GM20431 (cell line): ENCODE data around the gene MYOD1.

Experiments used
- in situ Hi-C: fragments of 300-500 bp; cut with MseI, MboI; formaldehyde crosslinking; loops from one replicate; pipeline ENCODE4 v1.15.0; 2020; ENCODE audit warnings: low sequenced_read_pairs; ENCODE audit not compliant: unreplicated experiment

The MYOD1 gene

DNA sequence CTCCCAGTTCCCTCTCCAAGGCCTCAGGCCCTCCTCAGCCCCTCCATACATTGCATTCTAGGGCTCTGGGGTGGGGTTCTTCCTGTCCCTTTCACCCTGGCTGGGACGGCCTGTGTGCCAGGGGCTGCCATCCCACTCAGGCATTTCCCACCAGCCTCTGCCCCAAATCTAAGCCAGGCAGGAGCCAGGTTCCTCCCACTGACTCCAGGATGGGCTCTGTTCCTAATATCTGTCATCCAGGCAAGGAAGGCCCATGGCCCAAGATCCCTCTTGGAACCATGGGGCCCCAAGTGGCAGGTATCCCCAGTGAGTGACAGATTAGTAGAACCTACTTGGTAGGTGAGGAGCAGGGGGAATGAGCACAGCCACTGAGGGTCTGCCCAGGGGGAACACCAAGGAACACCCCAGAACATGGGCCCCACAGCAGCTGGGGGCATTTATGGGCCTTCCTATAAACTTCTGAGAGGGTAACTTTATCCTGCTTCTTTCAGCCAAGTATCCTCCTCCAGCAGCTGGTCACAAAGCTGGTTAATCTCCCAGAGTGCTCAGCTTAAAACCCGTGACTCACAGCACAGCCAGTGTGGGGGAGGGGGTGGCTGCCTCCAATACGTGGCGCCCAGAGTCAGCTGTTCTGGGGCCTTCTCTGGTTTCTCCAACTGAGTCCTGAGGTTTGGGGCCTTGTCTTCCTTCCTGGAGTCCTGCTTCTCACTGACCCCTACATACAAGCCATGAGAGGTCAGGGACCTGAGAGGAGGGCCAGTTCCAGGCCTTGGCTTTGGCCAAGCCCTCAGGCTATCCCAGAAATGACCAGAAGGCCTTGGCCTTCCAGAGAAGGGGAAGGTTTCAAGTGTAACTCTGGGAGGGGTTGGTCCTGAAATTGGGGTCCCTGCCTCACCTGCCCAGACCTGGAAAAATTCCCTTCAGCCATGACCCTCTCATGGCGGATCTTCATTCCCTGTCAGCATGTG, 19.9 kb upstream of the MYOD1 start:
- in situ Hi-C loops = no loop called here

DNA sequence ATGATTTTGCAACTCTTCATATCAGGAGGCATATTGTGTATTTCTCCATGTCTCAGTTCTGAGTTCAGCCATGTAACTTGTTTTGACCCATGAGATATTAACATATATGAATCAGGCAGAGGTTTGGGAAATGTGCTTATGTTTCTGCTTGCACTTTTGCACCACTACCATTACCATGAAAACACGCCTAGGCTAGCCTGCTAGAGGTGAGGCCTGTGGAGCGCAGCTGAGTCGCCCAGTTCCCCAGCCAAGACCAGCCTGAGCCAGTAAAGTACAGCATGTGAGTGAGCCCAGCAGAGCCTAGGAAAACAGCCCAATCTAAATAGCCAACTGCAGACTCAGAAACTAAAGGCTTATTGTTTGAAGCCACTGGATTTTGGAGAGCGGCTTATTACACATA, 18.4 kb upstream of the MYOD1 start:
- in situ Hi-C loops = no loop called here

DNA sequence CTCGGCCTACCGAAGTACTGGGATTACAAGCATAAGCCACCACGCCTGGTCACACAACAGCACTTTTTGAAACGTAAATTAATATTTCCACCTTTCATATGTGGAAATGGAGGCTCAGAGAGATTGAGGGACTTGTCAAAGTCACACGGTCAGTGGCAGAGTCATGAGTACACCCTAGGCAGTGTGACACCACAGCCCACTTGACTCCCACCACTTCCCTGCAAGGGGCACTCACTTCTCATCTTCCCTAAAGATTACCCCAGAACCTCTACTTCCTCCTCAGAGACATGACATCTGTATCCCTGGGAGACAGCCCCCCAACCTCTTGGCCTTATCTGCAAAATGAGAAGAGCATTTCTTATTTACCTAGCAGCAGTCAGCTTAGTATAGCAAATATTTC, 16.5 kb upstream of the MYOD1 start:
- in situ Hi-C loops = no loop called here

DNA sequence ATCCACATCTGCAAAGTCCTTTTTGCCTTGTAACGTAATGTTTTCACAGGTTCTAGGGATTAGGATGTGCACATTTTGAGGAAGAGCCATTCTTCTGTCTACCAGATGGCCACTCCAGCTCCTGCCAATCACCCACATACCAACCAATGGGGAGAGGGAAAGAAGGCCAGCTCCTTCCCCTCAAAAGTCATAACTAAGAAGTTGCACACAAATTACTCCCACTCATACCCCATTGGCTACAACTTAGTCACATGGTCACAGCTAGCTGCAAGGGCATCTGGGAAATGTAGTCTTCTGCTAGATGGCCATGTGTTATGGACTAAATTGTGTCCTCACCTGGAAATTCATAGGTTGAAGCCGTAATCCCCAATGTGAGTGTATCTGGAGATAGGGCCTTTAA, 15.4 kb upstream of the MYOD1 start:
- in situ Hi-C loops = no loop called here

DNA sequence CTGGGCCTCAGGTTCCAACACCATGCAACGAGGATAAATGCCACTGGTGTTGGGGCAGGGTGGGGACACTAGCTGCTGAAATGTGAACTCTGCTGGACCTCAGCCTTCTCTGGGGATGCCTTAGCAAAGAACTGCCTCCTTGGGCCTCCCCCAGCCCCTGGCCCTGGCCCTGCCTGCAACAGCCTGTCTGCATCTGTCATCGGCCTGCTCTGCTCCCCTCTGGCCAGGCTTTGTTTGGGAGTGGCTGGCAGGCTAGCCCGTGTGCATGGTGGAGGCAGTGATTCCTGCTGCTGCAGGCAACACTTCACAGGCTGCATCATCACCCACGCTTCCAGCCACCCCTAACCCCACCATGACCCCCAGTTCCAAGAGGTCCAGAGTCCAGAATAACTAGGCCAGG, 11.5 kb upstream of the MYOD1 start:
- in situ Hi-C loops = no loop called here

DNA sequence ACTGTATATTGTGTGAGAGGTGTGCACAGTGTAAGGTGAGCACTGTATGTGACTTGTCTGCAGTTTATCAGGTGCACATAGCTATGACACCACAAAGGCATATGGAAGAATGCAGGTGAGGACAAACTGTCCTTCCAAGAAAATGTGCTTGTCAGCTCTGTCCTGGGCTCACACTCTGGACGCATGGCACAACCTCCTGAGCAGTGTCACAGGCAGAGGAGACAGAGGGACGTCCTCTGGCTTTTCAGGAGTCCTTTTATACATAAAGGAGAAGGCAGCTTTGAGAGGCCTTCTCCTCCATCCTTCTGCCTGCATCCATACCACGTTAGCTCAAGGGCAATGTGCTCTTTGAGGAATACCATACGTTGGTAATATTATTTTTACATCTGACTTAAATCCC, 7.5 kb upstream of the MYOD1 start:
- in situ Hi-C loops = no loop called here

DNA sequence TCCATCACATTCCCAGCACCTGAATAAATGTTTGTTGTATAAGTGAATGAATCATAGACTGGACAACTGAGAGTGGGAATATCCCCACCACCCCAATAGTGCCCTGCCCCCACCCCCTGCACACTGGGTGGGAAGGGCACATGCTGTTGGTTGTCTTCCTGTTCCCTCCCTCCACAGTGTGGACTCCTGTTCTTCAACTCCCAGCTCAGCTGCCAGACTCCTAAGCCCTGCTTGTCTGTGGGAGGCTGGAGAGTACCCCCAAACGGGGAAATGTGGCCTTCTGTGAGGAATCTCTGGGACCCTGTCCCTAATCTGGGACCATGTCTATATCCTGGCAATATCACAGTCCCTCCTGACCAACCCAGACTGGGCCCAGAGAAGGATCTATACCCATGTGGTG, 5.5 kb upstream of the MYOD1 start:
- in situ Hi-C loops = no loop called here

DNA sequence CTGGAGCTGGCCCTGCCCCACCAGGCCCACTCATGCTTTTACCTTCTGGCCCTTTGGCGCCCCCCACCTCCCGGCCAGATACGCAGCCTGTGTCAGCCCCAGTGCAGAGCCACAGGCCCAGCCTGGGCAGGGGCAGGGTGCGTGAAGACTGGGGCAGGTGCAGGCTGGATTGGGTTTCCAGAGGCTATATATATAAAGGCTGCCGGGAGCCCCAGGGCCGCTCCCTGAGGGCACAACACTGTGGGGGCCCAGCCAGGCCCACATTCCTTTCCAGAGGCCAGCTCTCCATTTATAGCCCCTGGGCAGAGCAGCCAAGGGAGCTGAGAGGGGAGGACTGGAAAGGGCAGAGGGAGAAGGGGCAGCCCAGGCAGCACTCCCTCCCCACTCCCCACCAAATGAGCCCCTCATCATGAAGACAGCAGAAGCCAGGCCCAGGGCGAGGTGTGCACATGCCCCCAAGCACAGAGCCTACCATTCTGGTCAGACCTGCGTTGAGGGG, 5.0 kb upstream of the MYOD1 start:
- in situ Hi-C loops = no loop called here

DNA sequence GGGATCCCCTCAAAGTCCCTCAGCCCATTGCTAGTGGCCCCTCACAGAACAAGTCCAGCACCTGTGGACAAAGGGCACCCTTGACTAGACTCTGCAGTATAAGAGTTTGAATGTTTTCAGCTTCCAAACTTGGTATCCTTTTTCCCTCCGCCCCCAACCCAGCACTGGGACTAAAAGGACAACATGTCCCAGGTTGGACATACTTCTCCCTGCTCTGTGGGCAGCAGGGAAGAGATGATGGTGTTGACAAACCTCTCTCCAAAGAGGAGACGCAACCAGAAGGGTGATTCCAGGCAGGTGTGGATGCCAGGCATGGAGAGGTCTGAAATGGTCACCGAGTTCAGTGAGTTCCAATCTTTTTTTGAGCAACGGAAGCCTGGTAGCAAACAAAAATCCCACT, 4.5 kb upstream of the MYOD1 start:
- in situ Hi-C loops = no loop called here

DNA sequence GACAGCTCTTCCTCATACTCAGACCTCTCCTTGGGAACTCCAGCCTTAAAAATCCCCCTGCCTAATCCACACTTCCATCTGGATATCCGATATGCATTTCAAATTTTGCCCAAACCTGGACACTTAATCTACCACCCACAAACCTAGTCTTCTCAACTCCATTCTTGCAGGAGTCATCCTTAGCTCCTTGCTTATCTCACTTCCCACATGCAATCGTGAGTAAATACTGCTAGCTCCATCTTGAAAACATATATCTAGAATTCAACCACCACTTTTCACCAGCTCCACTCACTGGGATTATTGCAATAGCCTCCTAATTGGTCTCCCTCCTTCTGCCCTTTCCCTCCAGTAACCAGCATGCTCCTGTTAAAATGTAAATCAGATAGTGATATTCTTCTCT, 2.6 kb upstream of the MYOD1 start:
- in situ Hi-C loops = no loop called here

DNA sequence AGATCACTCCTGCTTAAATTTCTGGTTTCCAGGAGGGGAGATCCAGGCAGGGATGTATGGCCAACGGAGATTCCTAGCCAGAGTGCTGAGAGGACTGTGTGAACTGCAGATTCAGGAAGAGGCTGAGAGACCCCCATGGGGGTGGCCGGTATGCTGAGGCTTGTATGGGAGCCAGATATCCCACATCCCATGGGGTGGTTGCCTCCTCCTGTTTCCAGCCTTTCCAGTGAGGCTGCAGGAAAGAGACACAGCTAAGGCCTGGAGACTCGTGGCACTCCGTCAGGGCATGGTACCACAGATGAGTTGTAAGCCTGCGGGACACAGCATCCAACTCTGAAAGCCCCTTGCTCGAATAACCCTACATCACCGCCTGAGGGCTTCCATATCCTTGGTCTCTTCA, 1.4 kb upstream of the MYOD1 start:
- in situ Hi-C loops = no loop called here

DNA sequence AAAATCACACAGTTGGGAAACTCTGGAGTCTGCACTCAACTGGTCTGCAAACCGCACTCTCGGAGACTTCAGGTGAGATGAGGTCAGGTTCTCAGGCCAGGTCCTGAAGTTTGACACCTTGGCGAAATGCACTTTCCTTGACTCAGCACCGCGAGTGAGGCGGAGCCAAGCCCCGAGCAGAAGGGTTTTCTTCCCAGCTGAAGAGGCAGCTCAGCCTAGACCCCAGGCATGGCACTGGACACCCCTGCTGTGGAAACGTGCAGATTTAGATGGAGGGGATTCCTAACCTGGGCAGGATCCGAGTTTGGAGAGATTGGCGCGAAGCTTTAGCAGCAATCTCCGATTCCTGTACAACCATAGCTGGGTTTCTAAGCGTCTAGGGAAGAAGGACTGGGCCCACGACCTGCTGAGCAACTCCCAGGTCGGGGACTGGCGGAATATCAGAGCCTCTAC, 835 bp upstream of the MYOD1 start:
- in situ Hi-C loops = no loop called here

DNA sequence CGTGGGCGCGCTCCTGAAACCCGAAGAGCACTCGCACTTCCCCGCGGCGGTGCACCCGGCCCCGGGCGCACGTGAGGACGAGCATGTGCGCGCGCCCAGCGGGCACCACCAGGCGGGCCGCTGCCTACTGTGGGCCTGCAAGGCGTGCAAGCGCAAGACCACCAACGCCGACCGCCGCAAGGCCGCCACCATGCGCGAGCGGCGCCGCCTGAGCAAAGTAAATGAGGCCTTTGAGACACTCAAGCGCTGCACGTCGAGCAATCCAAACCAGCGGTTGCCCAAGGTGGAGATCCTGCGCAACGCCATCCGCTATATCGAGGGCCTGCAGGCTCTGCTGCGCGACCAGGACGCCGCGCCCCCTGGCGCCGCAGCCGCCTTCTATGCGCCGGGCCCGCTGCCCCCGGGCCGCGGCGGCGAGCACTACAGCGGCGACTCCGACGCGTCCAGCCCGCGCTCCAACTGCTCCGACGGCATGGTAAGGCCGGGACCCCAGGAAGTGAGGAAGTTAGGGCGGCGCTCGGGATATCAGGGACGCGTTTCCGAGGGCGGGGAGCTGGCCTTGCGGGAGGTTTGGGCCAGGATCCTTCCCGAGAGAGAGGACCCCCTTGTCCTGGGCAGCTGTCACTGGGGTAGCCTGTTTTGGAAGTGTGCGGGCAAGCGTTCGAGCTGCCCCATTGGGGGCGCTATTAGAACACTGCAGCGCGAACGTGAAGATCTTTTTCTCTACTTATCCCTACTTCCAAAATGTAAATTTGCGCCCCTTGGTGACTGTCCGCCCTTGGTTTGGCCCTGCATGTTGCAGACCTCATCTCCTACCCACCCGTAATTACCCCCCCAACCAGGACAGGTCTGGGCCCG, 796 bp downstream of the MYOD1 start:
- in situ Hi-C loops = no loop called here

DNA sequence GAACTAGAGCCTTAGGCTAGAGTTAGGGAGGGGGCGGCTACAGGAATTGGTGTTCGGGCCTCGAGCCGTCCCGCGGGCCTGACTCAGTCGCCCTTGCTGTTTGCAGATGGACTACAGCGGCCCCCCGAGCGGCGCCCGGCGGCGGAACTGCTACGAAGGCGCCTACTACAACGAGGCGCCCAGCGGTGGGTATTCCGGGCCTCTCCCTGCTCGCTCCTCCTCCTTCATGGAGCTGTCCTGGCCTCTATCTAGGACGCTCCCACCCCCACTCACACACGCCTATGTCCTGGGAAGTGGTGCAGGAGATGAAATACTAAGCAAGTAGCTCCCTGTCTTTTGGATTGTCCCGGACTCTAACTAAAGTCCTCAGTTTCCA, 1.4 kb downstream of the MYOD1 start:
- in situ Hi-C loops = no loop called here

DNA sequence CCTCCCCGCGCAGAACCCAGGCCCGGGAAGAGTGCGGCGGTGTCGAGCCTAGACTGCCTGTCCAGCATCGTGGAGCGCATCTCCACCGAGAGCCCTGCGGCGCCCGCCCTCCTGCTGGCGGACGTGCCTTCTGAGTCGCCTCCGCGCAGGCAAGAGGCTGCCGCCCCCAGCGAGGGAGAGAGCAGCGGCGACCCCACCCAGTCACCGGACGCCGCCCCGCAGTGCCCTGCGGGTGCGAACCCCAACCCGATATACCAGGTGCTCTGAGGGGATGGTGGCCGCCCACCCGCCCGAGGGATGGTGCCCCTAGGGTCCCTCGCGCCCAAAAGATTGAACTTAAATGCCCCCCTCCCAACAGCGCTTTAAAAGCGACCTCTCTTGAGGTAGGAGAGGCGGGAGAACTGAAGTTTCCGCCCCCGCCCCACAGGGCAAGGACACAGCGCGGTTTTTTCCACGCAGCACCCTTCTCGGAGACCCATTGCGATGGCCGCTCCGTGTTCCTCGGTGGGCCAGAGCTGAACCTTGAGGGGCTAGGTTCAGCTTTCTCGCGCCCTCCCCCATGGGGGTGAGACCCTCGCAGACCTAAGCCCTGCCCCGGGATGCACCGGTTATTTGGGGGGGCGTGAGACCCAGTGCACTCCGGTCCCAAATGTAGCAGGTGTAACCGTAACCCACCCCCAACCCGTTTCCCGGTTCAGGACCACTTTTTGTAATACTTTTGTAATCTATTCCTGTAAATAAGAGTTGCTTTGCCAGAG, 2.0 kb downstream of the MYOD1 start:
- in situ Hi-C loops = no loop called here

DNA sequence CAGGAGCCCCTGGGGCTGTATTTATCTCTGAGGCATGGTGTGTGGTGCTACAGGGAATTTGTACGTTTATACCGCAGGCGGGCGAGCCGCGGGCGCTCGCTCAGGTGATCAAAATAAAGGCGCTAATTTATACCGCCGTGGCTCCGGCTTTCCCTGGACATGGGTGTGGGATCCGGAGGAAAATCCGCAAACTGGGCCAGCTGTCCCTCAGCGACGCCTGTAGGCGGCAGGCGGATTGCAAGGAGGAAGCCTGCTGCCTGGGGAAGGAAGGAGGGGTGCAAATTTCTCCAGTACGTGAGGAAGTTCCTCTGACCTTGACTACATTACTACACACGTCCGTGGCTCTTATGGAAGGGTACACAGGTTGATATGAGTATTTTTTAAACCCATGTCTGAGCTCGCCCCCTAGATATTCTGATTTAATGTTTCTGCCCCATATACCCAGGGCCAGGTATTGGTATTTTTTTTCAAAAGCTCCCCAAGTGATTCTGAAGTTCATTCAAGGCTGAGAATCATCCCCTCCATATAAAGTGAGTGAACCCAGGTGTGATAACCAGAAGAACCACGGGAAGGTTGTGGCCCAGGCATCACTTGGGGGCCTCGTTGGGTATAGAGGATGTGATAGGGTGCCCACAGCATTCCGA, 2.8 kb downstream of the MYOD1 start:
- in situ Hi-C loops = no loop called here

DNA sequence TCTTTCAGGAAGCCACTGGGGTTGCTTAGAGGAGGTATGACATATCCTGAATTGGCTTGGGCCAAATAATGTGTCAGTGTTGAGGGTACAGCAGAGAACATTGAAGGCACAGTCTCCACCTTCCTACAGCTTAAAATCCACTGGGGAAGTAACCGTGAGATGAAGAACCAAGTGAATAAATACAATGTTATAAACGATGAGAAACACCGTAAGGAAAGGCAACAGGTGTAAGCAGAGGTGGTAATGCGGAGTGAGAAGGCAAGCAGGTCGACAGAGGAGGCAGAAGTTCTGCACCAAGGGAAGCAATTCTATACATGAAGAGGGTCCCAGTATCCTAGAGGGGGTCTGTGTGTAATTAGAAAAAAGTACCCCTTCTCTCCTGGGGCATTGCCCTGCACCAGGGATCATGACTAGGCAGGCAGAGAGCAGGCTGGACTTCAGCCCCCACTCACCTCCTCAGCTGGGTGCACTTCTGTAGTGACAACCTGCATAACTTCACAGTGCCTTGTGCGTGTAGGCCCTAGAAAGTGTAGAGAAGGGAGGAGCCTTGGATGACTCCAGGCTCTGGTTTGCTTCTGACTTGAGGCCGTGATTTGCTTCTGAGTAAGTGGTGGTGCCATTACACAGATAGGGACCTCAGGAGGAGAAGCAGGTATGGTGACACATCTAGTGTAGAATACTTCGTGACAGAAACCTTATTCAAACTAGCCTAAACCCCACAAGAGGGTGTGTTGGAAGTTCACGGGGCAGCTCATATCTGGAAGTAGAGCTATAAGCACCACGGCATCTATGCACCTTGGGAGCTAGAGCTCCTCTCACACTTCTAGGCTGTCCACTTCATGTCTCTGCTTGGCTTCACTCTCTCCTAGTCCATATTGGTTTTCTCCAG, 4.9 kb downstream of the MYOD1 start:
- in situ Hi-C loops = no loop called here

DNA sequence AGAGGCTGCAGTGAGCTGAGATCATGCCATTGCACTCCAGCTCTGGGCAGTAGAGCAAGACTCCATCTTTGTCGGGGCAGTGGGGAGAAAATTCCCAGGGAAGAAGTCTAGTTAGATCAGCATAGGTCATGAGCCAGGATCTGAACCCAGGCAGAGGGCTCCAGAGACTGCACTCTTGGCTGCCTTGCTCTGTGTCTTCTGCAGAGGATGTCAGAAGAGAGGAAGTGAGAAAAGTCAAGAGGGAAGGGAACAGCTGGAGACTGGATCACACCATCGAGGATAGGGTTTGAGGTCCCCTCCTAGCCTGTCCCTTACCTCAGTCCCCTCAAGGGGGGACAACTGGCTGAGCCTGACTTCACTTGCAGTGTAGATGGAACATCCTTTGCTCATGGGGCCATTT, 5.8 kb downstream of the MYOD1 start:
- in situ Hi-C loops = no loop called here

DNA sequence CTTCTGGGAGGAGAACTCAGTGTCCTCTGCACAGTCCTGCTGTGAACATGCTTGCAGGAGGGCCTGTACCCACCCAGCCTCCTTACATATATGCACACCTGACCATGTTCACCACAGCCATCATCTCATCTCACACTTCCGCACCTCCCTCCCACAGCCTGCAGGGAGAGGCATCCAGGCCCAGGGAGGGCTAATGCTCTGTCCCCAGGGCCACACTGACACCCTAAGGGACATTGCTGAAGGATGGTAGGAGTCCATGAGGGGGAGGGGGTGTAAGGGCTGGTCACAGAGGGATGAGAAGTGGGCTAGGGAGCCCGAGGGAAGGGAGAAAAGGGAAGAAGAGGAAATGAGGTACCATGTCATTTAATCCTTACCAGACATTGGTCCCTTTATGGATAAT, 10.8 kb downstream of the MYOD1 start:
- in situ Hi-C loops = no loop called here
